Muscle of arm (tissue), 12 donors: Measurements from ENCODE around the gene DLGAP4. TPM values are rescaled to one million over a fixed set of nuclear protein-coding genes. Genes with fewer than 3 reads are reported as not detected.

ENCODE experiments used
- DNase-seq: peaks from one replicate; pipeline ENCODE4 v3.0.0-alpha.2; 2013
- polyA plus RNA-seq, 12 donors: library from polyadenylated mRNA; unstranded; fragments of 120-200 nt; gene quantifications; one replicate each; pipeline ENCODE4 v1.2.1, GENCODE V29; 2013; ENCODE audit not compliant: insufficient read length in 12 of 12

DLGAP4 gene
- polyA plus RNA-seq, 12 donors: 43.9 to 79.6 (median 48.3) TPM; not detected in 1

DNA sequence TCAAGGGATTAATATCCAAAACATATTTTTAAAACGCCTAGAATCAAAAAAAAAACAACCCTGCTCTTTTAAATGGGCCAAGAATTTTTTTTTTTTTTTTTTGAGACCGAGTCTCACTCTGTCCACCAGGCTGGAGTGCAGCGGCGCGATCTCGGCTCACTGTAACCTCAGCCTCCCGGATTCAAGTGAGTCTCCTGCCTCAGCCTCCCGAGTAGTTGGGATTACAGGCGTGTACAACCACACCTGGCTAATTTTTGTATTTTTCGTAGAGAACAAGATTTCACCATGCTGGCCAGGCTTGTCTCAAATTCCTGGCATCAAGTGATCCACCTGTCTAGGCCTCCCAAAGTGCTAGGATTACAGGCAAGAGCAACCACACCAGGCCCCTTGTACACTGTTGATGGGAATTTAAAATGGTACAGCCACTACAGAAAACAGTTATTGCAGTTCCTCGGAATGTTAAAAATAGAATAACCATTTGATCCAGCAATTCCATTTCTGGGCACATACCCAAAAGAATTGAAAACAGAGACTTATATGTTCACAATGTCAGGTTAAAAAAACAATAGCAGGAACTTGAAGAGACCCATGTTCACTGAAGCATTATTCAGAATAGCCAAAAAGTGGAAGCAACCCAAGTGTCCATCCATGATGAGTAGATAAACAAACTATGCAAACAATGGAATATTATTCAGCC is 232.0 kb downstream of the DLGAP4 start:
- no peak for DNase-seq

DNA sequence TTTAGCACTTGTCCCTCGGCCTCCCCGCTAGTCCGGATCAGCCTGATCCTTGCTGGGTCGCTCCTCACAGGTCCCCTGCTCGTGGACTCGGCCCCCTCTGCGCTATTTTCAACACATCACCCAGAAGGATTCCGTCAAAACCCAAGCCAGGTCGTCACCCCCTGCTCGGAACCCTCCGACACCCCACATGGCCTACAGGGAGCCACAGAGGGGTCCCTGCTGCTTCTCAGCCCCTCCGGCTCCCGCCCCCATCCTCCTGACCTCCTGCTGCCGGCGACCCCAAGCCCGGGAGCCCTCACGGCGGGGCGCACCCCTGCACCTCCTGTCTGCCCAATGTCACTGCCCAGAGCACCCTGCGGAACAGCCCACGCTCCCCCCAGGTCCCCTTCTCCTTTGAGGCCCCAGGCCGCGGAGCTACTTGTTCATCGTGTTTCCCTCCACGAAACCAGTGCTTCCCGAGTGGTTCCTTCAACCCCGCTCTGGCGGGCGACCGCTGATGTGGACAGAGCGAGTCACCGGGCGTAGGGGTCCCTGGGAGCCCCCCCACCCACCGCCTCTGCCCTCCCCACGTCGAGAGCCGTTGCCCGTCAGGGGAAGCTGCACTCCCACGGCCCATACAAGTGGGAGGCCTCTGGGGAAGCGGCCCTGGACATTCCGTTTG is 234.5 kb downstream of the DLGAP4 start:
- DNase-seq: no peak

DNA sequence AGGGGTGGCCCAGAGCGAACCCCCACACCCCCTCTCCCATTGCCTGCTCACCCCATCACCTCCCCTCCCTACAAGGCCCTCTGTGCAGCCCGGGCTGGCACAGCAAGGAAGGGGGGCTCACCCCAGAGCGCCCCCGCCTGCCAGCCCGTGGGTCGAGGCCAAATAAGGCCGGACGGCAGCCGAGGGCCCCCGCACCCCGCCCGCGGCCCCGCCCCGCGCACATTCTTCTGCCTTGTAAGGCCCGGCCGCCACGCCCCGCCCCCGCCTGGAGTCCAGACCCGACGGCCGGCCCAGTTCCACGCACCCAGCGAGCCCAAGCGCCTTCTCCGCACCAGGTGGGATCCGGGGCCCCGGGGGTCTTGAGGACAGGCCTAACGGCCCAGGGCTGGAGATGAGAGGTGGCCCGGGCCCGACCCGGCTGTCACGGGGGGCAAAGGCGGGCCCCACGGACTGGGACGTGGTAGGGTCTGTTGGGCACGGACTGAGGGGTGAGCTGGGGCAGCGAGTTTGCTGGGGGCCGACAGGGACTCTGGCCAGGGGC is 235.2 kb downstream of the DLGAP4 start, which contains the start of gene MYL9:
MYL9 (plus strand) TSS at position 293 of the 541 bp plus-strand sequence. CDS start 3,366 bp downstream, outside the sequence.
- DNase-seq: peak; percentile 54

DNA sequence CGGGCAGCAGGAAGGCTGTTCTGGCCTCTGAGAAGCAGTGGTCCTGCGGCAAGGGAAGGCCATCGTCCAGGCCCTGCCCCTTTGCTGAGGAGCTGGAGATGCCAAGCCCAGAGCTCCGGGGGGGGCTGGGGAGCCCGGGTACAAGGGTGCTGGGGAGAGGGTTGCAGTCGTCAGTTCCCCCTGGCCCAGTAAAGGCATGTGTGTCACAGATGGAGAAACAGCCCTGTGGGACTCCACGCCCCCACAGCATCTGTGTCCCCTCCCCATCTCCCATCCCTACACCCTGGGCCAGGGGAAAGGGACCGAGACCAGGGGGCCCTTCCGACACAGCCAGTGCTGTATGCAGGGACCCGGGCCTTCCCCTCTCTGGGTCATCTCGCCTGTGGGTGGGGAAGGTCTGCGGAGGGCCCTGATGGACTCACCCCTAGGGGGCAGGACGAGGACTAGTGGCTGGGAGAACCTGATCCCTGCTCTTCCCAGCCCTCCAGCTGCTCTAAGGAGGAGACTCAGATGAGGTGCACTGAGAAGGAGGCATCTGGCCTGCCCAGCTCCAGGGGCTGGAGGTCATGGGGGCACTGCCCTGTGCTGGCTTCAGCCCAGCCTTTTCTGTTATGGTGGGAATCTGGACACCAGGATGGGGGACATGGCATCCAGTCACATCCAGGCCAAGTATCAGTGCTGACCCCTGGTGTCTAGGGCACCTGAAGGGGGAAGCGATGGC is 235.8 kb downstream of the DLGAP4 start:
- no peak for DNase-seq

DNA sequence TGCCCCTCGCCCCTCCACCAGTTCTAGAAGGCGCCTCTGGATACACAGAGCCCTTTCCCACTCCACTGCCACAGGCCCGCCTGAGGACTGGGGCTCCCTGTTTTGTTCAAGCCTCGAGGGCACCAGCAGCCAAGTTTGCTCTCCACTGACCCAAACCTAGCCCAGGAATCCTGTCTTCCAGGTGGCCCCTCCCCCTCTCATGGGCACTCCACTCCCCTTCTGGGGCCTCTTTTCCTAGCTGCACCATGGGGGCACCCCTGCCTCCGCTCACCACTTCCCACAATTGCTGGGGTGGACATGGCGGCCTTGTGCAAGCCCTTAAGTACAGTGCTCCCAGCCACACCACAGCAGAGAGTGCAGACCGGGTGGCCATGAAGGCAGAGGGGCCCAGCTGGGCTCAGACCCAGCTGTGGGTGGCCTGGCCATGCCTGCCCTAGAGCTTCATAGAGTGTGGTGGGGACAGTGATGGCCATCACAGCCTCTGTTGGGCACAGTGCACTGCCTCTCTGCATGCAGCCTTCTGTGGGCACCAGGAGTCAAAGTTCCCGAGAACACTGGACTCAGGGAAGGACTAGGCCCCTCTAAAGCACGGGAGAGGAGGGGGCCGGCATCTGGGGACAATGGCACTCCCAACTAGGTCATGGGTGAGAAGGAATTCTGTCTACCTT is 236.5 kb downstream of the DLGAP4 start:
- DNase-seq: no peak

DNA sequence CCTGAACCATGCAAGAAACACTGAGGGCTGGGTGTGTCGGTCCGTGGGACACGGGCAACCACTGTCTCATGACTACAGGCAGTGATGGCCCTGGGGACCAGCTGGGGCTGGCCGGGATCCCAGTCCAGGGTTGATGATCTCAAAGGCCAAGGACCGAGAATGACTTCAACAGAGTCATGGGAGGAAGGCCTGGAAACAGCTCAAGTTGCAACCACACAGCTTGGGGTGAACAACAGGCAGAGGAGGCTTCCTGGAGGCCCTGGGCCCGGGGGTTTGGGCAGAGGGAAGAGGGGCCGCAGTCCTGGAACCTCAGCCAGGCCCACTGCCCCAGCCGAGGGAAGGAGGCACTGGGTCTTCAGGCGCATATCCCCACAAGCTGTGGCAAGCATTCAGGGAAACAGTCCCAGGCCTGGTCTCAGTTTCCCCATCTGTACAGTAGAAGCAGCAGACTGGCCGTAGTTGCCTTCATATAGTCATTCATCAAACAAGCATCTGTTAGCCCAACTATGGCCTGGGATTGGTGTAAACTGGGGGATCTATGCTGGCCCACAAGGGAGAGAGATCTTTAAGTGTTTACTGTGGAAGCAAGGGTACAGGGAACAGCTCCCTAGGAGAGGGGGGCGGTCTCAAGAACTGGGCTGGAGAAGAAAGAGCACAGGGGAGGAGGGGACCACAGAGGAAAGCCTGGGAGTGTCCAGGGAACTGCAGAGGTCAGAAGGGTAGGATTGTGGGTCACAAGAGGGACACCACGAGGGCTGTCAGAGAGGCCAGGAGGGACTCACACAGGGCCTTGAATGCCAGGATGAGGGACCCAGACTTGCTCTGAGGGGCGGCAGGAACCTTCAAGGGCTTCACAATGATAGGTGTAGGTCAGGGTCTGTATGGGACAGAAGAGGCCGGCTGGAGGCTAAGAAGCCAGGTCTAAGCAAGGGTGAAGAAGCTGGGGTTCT is 237.3 kb downstream of the DLGAP4 start:
- no peak for DNase-seq

DNA sequence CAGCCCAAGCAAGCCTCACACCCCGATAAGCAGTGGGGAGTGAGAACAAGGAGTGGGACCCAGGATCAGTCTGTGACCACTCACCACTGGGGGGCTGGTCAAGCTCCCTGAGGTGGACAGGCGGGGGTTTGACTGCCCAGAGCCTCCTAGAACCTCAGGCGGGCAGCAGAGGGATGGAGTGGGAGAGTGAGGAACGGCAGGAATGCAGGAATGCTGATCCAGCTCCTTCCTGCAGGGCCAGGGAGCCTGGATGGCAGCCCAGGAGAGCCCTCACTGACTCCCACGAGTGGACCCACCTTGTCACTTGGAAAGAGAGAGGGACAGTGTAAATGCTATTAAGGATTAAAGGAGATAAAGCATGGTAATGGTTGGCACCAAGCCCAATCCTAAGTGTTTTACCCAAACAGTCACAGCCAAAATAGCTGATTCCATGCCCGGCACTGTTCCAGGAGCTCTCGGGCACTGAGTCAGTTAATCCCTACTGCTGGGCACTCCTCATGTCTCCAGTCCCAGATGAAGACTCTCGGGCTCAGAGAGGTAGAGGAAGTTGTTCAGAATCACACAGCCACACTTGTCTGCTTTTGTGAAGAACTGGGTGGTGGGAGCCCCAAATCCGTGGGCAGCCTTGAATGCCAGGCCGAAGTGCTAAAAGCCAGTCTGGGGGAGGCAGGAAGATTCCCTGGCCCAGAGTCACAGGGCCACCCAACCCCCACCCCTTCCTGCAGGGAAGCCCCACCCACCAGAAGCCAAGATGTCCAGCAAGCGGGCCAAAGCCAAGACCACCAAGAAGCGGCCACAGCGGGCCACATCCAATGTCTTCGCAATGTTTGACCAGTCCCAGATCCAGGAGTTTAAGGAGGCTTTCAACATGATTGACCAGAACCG is 238.2 kb downstream of the DLGAP4 start:
- DNase-seq: no peak

DNA sequence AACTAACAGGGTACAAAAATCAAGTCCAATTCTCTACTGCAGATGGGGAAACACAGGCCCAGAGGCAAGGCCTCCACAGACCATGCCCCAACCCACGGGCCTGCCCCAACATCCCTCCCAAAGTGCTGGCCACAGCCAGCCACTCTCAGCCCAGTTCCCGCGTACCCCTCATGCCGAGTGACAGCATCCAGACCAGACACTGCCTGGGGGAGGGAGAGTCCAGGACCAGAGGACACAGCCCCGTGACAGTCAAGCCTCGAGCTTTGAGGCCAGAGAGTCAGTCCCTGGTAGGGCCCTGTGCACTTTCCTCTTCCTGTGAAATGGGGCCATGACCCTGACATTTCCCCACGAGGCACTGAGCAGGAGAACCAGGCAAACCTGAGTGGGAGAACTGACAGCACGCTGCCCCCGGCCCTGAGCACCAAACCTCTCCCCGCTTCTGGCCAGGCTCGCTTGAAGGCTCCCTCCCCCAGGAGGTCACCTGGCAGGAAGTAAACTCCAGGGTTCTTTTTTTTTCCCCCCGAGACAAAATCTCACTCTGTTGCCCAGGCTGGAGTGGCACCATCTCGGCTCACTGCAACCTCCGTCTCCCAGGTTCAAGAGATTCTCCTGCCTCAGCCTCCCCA is 240.1 kb downstream of the DLGAP4 start:
- DNase-seq: no peak

DNA sequence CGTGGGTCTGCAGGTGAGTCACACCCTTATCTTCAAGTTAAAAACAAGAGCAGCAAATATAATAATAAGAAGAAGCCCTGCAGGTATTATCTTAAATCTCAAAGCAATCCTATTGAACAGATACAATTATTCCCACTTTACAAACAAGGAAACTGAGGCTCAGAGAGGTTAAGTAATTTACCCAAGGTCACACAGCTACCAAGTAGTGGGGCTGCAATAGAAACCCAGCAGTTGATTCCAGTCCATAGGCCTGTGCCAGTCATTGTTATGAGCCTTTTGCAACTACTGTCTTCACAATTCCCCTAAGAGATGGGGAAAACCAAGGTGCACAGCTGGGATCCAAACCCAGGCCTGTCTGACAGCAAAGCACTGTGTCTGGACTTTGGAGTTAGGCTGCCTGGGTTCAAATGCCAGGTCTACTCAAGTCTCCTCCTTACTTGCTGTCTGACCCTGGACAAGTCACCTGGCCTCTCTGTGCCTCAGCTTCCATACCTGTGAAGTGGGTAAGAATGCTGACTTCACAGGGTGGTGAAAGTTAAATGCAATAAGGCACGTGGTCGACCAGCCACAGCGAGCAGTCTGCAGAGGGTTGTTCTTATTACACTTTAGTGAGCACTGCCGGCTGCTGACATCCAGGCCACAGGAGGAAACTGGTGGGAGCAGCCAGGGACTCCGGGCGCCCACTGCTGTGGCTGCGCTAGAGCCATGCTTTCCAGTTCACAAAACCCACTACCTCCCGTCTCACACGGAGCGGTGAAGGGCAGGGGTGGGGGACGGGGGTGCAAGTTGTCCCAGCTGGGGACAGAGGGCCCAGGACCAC is 241.3 kb downstream of the DLGAP4 start:
- no peak for DNase-seq

DNA sequence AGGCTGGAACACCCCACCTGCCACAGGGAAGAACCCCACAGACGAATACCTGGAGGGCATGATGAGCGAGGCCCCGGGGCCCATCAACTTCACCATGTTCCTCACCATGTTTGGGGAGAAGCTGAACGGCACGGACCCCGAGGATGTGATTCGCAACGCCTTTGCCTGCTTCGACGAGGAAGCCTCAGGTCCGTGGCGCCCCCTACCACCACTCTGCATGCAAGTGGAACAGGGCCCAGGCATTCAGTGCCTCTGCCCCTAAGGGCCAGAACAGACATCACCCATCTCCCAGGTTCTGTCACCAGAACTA is 241.8 kb downstream of the DLGAP4 start:
- no peak for DNase-seq

DNA sequence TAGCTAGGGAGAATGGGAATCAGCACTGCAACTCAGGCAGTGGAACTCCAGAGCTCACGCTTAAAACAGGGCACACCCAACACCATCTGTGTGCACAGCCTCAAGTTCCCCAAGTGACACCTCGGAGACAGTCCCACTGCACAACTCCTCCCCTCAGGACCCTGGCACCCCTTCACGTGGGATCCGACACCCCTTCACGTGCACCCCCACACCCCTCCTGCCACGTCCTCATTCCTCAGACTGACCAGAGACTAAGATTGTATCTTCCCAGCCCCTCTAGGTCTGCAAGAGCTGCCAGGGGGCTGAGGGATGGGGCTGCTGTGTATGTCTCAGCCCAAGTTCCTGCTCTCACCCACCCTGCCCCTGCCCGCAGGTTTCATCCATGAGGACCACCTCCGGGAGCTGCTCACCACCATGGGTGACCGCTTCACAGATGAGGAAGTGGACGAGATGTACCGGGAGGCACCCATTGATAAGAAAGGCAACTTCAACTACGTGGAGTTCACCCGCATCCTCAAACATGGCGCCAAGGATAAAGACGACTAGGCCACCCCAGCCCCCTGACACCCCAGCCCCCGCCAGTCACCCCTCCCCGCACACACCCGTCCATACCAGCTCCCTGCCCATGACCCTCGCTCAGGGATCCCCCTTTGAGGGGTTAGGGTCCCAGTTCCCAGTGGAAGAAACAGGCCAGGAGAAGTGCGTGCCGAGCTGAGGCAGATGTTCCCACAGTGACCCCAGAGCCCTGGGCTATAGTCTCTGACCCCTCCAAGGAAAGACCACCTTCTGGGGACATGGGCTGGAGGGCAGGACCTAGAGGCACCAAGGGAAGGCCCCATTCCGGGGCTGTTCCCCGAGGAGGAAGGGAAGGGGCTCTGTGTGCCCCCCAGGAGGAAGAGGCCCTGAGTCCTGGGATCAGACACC is 242.8 kb downstream of the DLGAP4 start:
- no peak for DNase-seq

DNA sequence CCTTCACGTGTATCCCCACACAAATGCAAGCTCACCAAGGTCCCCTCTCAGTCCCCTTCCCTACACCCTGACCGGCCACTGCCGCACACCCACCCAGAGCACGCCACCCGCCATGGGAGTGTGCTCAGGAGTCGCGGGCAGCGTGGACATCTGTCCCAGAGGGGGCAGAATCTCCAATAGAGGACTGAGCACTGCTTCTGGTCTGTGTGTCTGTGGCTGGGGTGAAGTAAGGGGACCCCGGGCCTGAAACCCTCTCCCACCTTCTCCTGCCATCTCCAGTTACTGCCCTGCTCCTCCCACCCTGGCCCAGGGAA is 243.4 kb downstream of the DLGAP4 start:
- DNase-seq: no peak

DNA sequence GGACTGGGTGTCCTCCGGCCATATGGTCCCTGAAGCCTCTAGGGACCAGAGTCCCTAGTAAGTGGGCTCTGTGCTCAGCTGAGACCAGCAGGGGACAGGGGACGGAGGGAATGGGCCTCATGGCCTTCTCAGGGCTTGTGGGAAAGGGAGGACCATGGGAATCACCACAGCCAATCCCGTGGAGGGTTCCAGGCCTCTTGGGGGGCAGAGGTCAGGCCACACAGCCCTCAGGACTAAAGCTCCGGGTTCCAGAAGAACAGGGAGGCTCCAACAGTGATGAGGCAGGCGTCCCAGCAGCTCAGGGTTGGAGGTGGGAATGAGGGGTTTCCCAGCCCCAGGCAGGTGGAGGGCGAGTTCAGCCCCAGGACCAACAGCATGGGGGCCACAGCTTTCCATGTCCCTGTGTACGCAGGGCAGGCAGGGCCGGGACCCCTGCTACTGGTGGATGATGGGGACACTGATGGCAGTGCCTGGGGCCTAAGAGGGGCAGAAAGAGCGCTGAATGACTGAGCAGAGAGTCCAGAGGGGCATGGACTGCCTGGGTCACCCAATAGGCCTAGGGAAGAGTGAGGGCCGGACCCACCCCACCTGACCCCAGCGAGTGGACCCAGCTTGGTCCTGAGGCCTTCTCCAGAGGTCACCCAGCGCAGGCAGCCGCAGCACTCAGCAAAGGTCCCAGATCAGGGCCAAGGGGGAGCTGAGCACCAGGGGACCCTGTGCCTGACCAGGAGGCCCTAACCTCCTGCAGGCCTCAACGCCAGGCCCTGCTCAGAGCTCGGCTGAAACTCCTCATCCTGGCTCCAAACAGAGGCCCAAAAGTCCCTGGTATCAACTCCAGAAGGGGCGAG is 244.0 kb downstream of the DLGAP4 start:
- DNase-seq: no peak

DNA sequence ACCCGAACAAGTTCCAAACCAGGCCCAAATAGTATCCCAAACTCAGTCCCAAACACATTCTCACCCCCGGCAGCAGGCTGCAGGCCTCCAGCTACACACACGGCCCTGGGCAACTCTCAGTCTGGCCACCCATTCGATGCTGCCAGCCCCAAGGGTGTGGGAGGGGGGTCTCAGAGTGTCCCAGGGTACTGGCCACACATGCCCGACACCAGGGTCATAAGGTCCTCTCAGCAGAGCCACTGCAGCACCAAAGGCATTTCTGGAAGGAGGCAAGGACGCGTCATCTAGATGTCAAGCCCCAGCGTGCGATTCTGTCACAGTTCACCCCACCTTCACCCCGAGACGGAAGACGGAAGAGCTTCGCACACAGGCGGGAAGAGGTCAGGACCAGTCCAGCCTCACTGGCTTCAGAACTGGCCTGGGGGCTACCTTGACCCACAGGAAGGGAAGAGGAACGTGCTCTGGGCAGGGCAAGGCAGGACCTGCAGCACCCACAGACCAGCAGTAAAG is 244.7 kb downstream of the DLGAP4 start:
- DNase-seq: no peak

DNA sequence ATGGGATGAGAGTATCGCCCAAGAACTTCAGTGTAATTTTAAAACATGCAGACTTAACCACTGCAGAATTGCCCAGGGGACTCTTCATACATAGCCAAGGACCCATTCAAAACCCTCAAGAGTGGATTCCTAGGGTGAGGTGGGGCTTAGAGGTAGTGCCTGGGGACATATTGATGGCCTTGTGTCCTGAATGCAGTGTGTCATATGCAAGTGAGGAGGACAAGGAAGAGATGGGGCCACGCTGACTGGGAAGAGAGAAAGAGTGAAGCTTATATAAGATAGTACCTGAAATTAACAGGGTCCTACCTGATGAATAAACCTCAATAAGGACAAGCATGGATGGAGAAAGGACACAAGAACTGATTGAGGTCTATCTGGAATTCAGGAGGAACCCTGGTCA is 249.1 kb downstream of the DLGAP4 start:
- no peak for DNase-seq

DNA sequence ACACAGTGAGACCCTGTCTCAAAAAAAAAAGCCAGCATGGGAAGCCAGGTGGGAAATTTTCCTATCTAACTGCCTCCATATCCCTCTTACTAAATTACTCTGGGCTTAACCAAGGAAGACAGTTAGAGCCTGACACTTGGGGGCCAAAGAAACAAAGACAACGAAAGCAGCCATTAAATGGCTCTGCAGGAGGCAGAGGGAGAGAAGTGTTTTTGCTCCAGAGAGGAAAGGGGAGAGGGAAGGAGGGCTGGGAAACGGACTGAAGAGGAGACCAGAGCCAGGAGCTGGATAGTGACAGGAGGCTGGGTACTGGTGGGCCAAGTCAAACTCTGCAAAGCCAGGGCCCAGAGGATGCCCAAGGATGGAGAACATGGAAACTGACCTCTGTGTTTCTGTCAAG is 256.6 kb downstream of the DLGAP4 start:
- DNase-seq: no peak
